HCT116 (cell line): Measurements from ENCODE around the gene ATP13A5.

Experiments
- EZH2 ChIP-seq: fragments of 200-600 bp; sonication (generic); IDR thresholded peaks from 2 replicates; pipeline ENCODE4 v1.6.1; 2017; ENCODE audit warnings: antibody characterized with exemption, mixed run types
- EZH2phosphoT487 ChIP-seq: fragments of 200-600 bp; IDR thresholded peaks from 2 replicates; pipeline ENCODE4 v1.6.1; 2018; ENCODE audit warnings: antibody characterized with exemption, borderline replicate concordance
- TF ChIP-seq, protein P1 (sequence below), 3 experiments: fragments of 200-600 bp in 1 of 3; sonication (generic) in 1 of 3; IDR thresholded peaks in 2 of 3; conservative IDR thresholded peaks in 1 of 3; 2 replicates each; pipeline ENCODE4 v1.5.1; 2012 to 2017; ENCODE audit warnings: low read depth in 2 of 3, low read length in 2 of 3, antibody characterized with exemption in 1 of 3, borderline replicate concordance in 1 of 3, control low read depth in 1 of 3, mild to moderate bottlenecking in 1 of 3, mixed read lengths in 1 of 3, mixed run types in 1 of 3, moderate library complexity in 1 of 3; ENCODE audit not compliant: insufficient read depth in 1 of 3

GRCh38 chr3:193342551-193342950 lies 36.0 kb downstream of the ATP13A5 start:
- no peak for TF ChIP-seq EZH2phosphoT487
- TF ChIP-seq, protein P1, sequence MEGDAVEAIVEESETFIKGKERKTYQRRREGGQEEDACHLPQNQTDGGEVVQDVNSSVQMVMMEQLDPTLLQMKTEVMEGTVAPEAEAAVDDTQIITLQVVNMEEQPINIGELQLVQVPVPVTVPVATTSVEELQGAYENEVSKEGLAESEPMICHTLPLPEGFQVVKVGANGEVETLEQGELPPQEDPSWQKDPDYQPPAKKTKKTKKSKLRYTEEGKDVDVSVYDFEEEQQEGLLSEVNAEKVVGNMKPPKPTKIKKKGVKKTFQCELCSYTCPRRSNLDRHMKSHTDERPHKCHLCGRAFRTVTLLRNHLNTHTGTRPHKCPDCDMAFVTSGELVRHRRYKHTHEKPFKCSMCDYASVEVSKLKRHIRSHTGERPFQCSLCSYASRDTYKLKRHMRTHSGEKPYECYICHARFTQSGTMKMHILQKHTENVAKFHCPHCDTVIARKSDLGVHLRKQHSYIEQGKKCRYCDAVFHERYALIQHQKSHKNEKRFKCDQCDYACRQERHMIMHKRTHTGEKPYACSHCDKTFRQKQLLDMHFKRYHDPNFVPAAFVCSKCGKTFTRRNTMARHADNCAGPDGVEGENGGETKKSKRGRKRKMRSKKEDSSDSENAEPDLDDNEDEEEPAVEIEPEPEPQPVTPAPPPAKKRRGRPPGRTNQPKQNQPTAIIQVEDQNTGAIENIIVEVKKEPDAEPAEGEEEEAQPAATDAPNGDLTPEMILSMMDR (IDR thresholded peaks at IDR 0.05 in 2 of 3, conservative IDR thresholded peaks at IDR 0.05 in 1 of 3; ENCODE audit: borderline replicate concordance in 1 of 3, insufficient read depth in 1 of 3, low read depth in 2 of 3, low read length in 2 of 3) = no peak
- no peak for TF ChIP-seq EZH2
